Fibroblast of skin of abdomen (primary cell): ENCODE data around the gene PRKCA.

Experiments used
- DNase-seq: peaks from one replicate; pipeline ENCODE4 v3.0.0-alpha.2; 2013

Gene PRKCA

GRCh38 chr17:66655461-66655860, 353.0 kb downstream of the PRKCA start:
- no peak for DNase-seq

- peak; percentile 37 for DNase-seq
Observed at GRCh38 chr17:66655861-66656260, 353.4 kb downstream of the PRKCA start.

GRCh38 chr17:66661411-66662256, 359.2 kb downstream of the PRKCA start:
- DNase-seq, result no peak

- no peak for DNase-seq
Observed at GRCh38 chr17:66662496-66662895, 360.1 kb downstream of the PRKCA start.

GRCh38 chr17:66663041-66663606, 360.7 kb downstream of the PRKCA start:
- no peak for DNase-seq

GRCh38 chr17:66664336-66664735, 361.9 kb downstream of the PRKCA start:
- DNase-seq, result no peak

GRCh38 chr17:66665194-66665593, 362.8 kb downstream of the PRKCA start:
- DNase-seq, result no peak

GRCh38 chr17:66667090-66667489, 364.7 kb downstream of the PRKCA start:
- no peak for DNase-seq

GRCh38 chr17:66667491-66668030, 365.1 kb downstream of the PRKCA start:
- no peak for DNase-seq

- DNase-seq, result no peak
Observed at GRCh38 chr17:66670206-66670605, 367.8 kb downstream of the PRKCA start.

GRCh38 chr17:66671156-66671555, 368.7 kb downstream of the PRKCA start:
- DNase-seq, result no peak

GRCh38 chr17:66673668-66674276, 371.4 kb downstream of the PRKCA start:
- DNase-seq, result peak; percentile 72

GRCh38 chr17:66675273-66675990, 373.0 kb downstream of the PRKCA start:
- DNase-seq, result no peak

GRCh38 chr17:66675991-66676371, 373.6 kb downstream of the PRKCA start:
- DNase-seq, result no peak

- DNase-seq, result no peak
Observed at GRCh38 chr17:66676421-66676820, 374.0 kb downstream of the PRKCA start.

- DNase-seq, result peak; percentile 92
Observed at GRCh38 chr17:66677201-66677981, 375.0 kb downstream of the PRKCA start.

- no peak for DNase-seq
Observed at GRCh38 chr17:66678061-66678460, 375.6 kb downstream of the PRKCA start.

GRCh38 chr17:66678827-66679226, 376.4 kb downstream of the PRKCA start:
- no peak for DNase-seq

GRCh38 chr17:66679631-66680517, 377.5 kb downstream of the PRKCA start:
- no peak for DNase-seq

GRCh38 chr17:66682283-66682682, 379.9 kb downstream of the PRKCA start:
- no peak for DNase-seq

- no peak for DNase-seq
Observed at GRCh38 chr17:66684261-66684660, 381.8 kb downstream of the PRKCA start.
